K562 (cell line): ENCODE results near the gene BRF1. TPM values are rescaled to one million over a fixed set of nuclear protein-coding genes. Genes with fewer than 3 reads are reported as not detected.

Source experiments
- ATAC-seq: fragments of 200-7000 bp; cut with Tn5 transposase; 3 replicates; pipeline ENCODE4 v1.9.1; 2020; ENCODE audit warnings: moderate library complexity
- BruUV-seq: library from RNA; stranded (reverse); fragments of 400-500 nt; replicated peaks from 2 replicates; lab custom pipeline; 2021; lab: Mats Ljungman, UMichigan
- CTCF ChIA-PET: fragments of 300-600 bp; formaldehyde crosslinking; extraction: SDS; loops from one replicate; lab custom pipeline; 2021; ENCODE audit warnings: low intra/inter-chr PET ratio; lab: Yijun Ruan, JAX
- POLR2A ChIA-PET: fragments of 300-600, 350-650 bp; sonication (Branson Sonifier 250); formaldehyde crosslinking; extraction: SDS; loops from one replicate; lab custom pipeline; 2021; ENCODE audit warnings: antibody characterized with exemption, inconsistent platforms; lab: Yijun Ruan, JAX
- DNase-seq, 4 experiments: peaks; one replicate each; pipeline versions ENCODE4 v3.0.0 to v3.0.0-alpha.2; 2011 to 2018; ENCODE audit warnings: low spot score in 3 of 4, mixed read lengths in 3 of 4; ENCODE audit errors: extremely low read depth in 1 of 4
- FAIRE-seq: peaks from 2 replicates; lab custom pipeline; 2011; peaks lifted over from hg19 to GRCh38; lab: Jason Lieb, UNC
- H2AFZ ChIP-seq: 2 replicates; pipeline ENCODE4 v1.6.0; 2011; ENCODE audit warnings: low read depth, low read length, control low read depth, inconsistent platforms
- H3K27ac ChIP-seq: fragments of 200-600 bp; 3 replicates; pipeline ENCODE4 v1.8.0; 2011; ENCODE audit warnings: low read depth, mild to moderate bottlenecking, control low read depth, inconsistent platforms, low read length, moderate library complexity, mixed read lengths; ENCODE audit errors: extremely low read depth
- H3K27me3 ChIP-seq, 2 experiments: fragments of 300-600 bp in 1 of 2; 2 replicates in 1 of 2; 3 replicates in 1 of 2; pipeline versions ENCODE4 v1.6.0 to v1.8.0; 2011; ENCODE audit warnings: inconsistent platforms in 2 of 2, low read length in 2 of 2, mild to moderate bottlenecking in 1 of 2, mixed read lengths in 1 of 2, moderate library complexity in 1 of 2; ENCODE audit not compliant: control insufficient read depth in 2 of 2, insufficient read depth in 2 of 2
- H3K36me3 ChIP-seq: fragments of 300-600 bp; 3 replicates; pipeline ENCODE4 v1.8.0; 2011; ENCODE audit warnings: mild to moderate bottlenecking, low read length, inconsistent platforms; ENCODE audit not compliant: control insufficient read depth, insufficient read depth
- H3K4me1 ChIP-seq, 2 experiments: fragments of 200-600 bp in 1 of 2; replicated peaks in 1 of 2; 2 replicates in 1 of 2; 3 replicates in 1 of 2; pipeline versions ENCODE4 v1.5.1 to v1.8.0; 2011; ENCODE audit warnings: inconsistent platforms in 2 of 2, low read length in 2 of 2, mild to moderate bottlenecking in 1 of 2, mixed read lengths in 1 of 2, moderate library complexity in 1 of 2; ENCODE audit not compliant: control insufficient read depth in 2 of 2, insufficient read depth in 2 of 2
- H3K4me2 ChIP-seq: 2 replicates; pipeline ENCODE4 v1.6.1; 2011; ENCODE audit warnings: low read length, control low read depth, inconsistent platforms, mixed read lengths; ENCODE audit not compliant: insufficient read depth
- H3K4me3 ChIP-seq: fragments of 200-600 bp; sonication (generic), shearing (Covaris generic); 2 replicates; pipeline ENCODE4 v1.5.1; 2016; ENCODE audit warnings: control low read depth, inconsistent platforms
- H3K79me2 ChIP-seq: fragments of 200-600 bp; 3 replicates; pipeline ENCODE4 v1.8.0; 2011; ENCODE audit warnings: low read length, inconsistent platforms; ENCODE audit not compliant: control insufficient read depth, insufficient read depth
- H3K9ac ChIP-seq, 2 experiments: 2 replicates each; pipeline versions ENCODE4 v1.6.0 to v1.6.1; 2011; ENCODE audit warnings: low read depth in 2 of 2, low read length in 2 of 2, control low read depth in 1 of 2, inconsistent platforms in 1 of 2, mild to moderate bottlenecking in 1 of 2, mixed read lengths in 1 of 2; ENCODE audit not compliant: insufficient read depth in 1 of 2
- H3K9me1 ChIP-seq: one replicate; pipeline ENCODE4 v1.6.0; 2011; ENCODE audit warnings: inconsistent platforms, mild to moderate bottlenecking, low read length, moderate library complexity; ENCODE audit not compliant: control insufficient read depth, insufficient read depth
- H3K9me3 ChIP-seq: replicated peaks from 2 replicates; pipeline ENCODE4 v1.5.1; 2011; ENCODE audit warnings: low read depth, low read length, inconsistent platforms; ENCODE audit not compliant: control insufficient read depth, insufficient read depth
- H4K20me1 ChIP-seq: replicated peaks from 2 replicates; pipeline ENCODE4 v1.6.1; 2011; ENCODE audit warnings: low read length, inconsistent platforms, mixed read lengths; ENCODE audit not compliant: control insufficient read depth, insufficient read depth
- BCOR ChIP-seq: fragments of 450-650 bp; IDR thresholded peaks from 2 replicates; pipeline ENCODE4 v1.6.1; 2016
- RBFOX2 ChIP-seq: fragments of 200-400 bp; formaldehyde crosslinking; IDR thresholded peaks from 2 replicates; pipeline ENCODE4 v1.6.1; 2017; ENCODE audit warnings: low read depth, mild to moderate bottlenecking, low read length, moderate library complexity
- WGBS: fragments of 100-300 bp; shearing (Covaris generic); methylation state at CpG from one replicate; pipeline ENCODE4 v1.1.6; 2016; ENCODE audit warnings: low coverage, mixed read lengths; ENCODE audit not compliant: insufficient coverage; ENCODE audit errors: missing lambda C conversion rate; 5-methylcytosine and 5-hydroxymethylcytosine counted together
- in situ Hi-C: fragments of 300-500 bp; cut with MboI; formaldehyde crosslinking; loops from 4 replicates; pipeline ENCODE4 v1.15.0; 2018; ENCODE audit warnings: inconsistent platforms, mixed read lengths
- intact Hi-C: fragments of 100-400 bp; cut with micrococcal nuclease; formaldehyde crosslinking; loops from 2 replicates; pipeline ENCODE4 v1.14.2; 2022
- polyA plus RNA-seq, 8 experiments: library from polyadenylated mRNA; depleted of rRNA in 4 of 8; stranded (reverse) in 5 of 8; unstranded in 3 of 8; fragments of >200 nt; fragmentation: Nextera tagmentation in 2 of 8; fragmentation: Illumina TruSeq in 1 of 8; extraction: Ambion mirVana in 2 of 8; extraction: Trizol in 1 of 8; gene quantifications; 2 replicates each; pipeline versions ENCODE4 v1.2.1 to v1.2.3, GENCODE V29; 2011 to 2014; ENCODE audit warnings: inconsistent platforms in 1 of 8, missing spikeins in 1 of 8
- total RNA-seq, 7 experiments: library from RNA; depleted of rRNA in 6 of 7; stranded (reverse); fragments of >200 nt in 6 of 7; fragmentation: Illumina TruSeq in 2 of 7; extraction: Trizol in 2 of 7; gene quantifications; 2 replicates each; pipeline versions ENCODE4 v1.2.1 to v1.2.3, GENCODE V29; 2011 to 2021; ENCODE audit warnings: low replicate concordance in 1 of 7
- TF ChIP-seq, protein P1 (sequence below): sonication (generic); formaldehyde crosslinking; IDR thresholded peaks from 2 replicates; pipeline ENCODE4 v1.8.1; 2023; ENCODE audit warnings: missing genetic modification reagents, mild to moderate bottlenecking, borderline replicate concordance

The BRF1 gene
- total and polyA plus RNA-seq, 9 of the 15 experiments (the other 6 are each of a cell fraction or from before 2014, with no cell fraction given), result 0.14 to 24.6 (median 8.2) TPM

GRCh38 chr14:105162669-105162979, 138.2 kb downstream of the BRF1 start:
- H3K9ac ChIP-seq, result peak overlapping the region in 1 of 2 experiments; percentile 3; a peak in 1 of 4 replicates
- no peak overlapping the region for H3K4me2 ChIP-seq
- FAIRE-seq, result no peak
- no TSS peak for BruUV-seq
- H3K79me2 ChIP-seq, result peaks cover 56% of the 10 kb centered on the region
- CTCF ChIA-PET, result no interaction called here
- no peak overlapping the region for H3K4me3 ChIP-seq
- peaks cover 12% of the 10 kb centered on the region; the same call in 1 of the 3 replicates for H3K36me3 ChIP-seq
- no peaks in the 10 kb centered on the region for H3K27me3 ChIP-seq
- peaks cover 4% of the 10 kb centered on the region for H3K9me1 ChIP-seq
- TF ChIP-seq BCOR (no peak), RBFOX2 (peak; percentile 32; the same call in 1 of the 2 replicates)
- in situ Hi-C loops (no loop called here), intact Hi-C loops (no loop called here)
- H3K4me1 ChIP-seq, result peaks cover 8 to 78% of the 10 kb centered on the region in 2 experiments; a peak in 4 of 5 replicates
- no peak overlapping the region for H2AFZ ChIP-seq
- peaks cover 11% of the 10 kb centered on the region for H4K20me1 ChIP-seq
- ATAC-seq, result no peak
- no peak overlapping the region for H3K27ac ChIP-seq
- POLR2A ChIA-PET, result no interaction called here
- no peak for DNase-seq
- WGBS, result 100% methylated on average over 2 of the region's 2 CpGs
- no peaks in the 10 kb centered on the region for H3K9me3 ChIP-seq

- in situ Hi-C loops (no loop called here), intact Hi-C loops (no loop called here)
- DNase-seq, result peak in 3 of 4 experiments; percentile 28 to 42 (median 41)
- peak; percentile 29 for FAIRE-seq
- Histone ChIP-seq H3K4me1 (peaks cover 8 to 75% of the 10 kb centered on the region in 2 experiments; a peak in 4 of 5 replicates), H3K9ac (peak overlapping the region in 1 of 2 experiments; percentile 3; a peak in 1 of 4 replicates), H3K9me3 (no peaks in the 10 kb centered on the region), H4K20me1 (peaks cover 11% of the 10 kb centered on the region), H2AFZ (no peak overlapping the region), H3K9me1 (peaks cover 4% of the 10 kb centered on the region), H3K4me3 (no peak overlapping the region), H3K79me2 (peaks cover 52% of the 10 kb centered on the region), H3K27me3 (no peaks in the 10 kb centered on the region), H3K36me3 (peaks cover 12% of the 10 kb centered on the region; the same call in 1 of the 3 replicates), H3K4me2 (no peak overlapping the region), H3K27ac (no peak overlapping the region)
- no TSS peak for BruUV-seq
- 80% methylated on average over 1 of the region's 10 CpGs for WGBS
- ChIA-PET CTCF (no interaction called here), POLR2A (no interaction called here)
- peak; percentile 33 for ATAC-seq
- TF ChIP-seq, protein P1, sequence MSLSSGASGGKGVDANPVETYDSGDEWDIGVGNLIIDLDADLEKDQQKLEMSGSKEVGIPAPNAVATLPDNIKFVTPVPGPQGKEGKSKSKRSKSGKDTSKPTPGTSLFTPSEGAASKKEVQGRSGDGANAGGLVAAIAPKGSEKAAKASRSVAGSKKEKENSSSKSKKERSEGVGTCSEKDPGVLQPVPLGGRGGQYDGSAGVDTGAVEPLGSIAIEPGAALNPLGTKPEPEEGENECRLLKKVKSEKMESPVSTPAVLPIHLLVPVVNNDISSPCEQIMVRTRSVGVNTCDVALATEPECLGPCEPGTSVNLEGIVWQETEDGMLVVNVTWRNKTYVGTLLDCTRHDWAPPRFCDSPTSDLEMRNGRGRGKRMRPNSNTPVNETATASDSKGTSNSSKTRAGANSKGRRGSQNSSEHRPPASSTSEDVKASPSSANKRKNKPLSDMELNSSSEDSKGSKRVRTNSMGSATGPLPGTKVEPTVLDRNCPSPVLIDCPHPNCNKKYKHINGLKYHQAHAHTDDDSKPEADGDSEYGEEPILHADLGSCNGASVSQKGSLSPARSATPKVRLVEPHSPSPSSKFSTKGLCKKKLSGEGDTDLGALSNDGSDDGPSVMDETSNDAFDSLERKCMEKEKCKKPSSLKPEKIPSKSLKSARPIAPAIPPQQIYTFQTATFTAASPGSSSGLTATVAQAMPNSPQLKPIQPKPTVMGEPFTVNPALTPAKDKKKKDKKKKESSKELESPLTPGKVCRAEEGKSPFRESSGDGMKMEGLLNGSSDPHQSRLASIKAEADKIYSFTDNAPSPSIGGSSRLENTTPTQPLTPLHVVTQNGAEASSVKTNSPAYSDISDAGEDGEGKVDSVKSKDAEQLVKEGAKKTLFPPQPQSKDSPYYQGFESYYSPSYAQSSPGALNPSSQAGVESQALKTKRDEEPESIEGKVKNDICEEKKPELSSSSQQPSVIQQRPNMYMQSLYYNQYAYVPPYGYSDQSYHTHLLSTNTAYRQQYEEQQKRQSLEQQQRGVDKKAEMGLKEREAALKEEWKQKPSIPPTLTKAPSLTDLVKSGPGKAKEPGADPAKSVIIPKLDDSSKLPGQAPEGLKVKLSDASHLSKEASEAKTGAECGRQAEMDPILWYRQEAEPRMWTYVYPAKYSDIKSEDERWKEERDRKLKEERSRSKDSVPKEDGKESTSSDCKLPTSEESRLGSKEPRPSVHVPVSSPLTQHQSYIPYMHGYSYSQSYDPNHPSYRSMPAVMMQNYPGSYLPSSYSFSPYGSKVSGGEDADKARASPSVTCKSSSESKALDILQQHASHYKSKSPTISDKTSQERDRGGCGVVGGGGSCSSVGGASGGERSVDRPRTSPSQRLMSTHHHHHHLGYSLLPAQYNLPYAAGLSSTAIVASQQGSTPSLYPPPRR (CRISPR knock-in tag), result no peak
- TF ChIP-seq RBFOX2, result peak; percentile 50; the same call in 1 of the 2 replicates
Observed at GRCh38 chr14:105161964-105162668, 138.7 kb downstream of the BRF1 start.
